SK-N-SH (cell line): ENCODE measurements around the gene OXGR1.

Experiments
- POLR2AphosphoS5 ChIP-seq: IDR thresholded peaks from 2 replicates; pipeline ENCODE4 v1.6.1; 2012; ENCODE audit warnings: low read depth, low read length
- RAD21 ChIP-seq: IDR thresholded peaks from 2 replicates; pipeline ENCODE4 v1.6.1; 2012; ENCODE audit warnings: mild to moderate bottlenecking, low read length
- TAF1 ChIP-seq: IDR thresholded peaks from 2 replicates; pipeline ENCODE4 v1.6.1; 2012; ENCODE audit warnings: low read depth, mild to moderate bottlenecking, low read length, moderate library complexity, borderline replicate concordance
- TEAD4 ChIP-seq: IDR thresholded peaks from 2 replicates; pipeline ENCODE4 v1.4.0; 2012; ENCODE audit warnings: mild to moderate bottlenecking, borderline replicate concordance; ENCODE audit not compliant: insufficient read depth
- TF ChIP-seq, protein P1 (sequence below): fragments of 200-600 bp; sonication (generic); IDR thresholded peaks from 2 replicates; pipeline ENCODE4 v1.6.1; 2017; ENCODE audit warnings: antibody characterized with exemption, mild to moderate bottlenecking, moderate library complexity
- TF ChIP-seq, protein P2 (sequence below): IDR thresholded peaks from 2 replicates; pipeline ENCODE4 v1.4.0; 2012; ENCODE audit warnings: low read depth, borderline replicate concordance

DNA sequence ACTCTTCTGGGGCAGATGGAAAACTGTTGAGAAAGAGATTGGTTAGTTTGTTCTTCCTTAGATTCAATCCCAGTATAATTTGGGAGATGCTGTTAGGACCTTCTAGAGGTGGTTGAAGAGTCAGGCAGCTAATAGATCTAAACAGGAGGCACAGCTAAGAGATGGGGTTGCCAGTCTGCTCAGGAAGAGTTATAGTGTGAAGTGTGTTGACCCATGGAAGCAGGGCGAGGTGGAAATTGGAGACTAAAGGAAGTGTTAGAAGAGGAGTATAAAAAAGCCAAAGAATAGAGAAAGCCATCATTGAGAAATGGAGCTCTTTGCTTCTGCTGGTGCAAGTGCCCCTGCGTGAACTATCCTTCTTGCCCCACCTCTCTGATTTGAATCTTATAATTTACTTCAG, 3.8 kb upstream of the OXGR1 start:
- TF ChIP-seq RAD21 (no peak), POLR2AphosphoS5 (no peak), TAF1 (no peak), TEAD4 (no peak)
- TF ChIP-seq, protein P1, sequence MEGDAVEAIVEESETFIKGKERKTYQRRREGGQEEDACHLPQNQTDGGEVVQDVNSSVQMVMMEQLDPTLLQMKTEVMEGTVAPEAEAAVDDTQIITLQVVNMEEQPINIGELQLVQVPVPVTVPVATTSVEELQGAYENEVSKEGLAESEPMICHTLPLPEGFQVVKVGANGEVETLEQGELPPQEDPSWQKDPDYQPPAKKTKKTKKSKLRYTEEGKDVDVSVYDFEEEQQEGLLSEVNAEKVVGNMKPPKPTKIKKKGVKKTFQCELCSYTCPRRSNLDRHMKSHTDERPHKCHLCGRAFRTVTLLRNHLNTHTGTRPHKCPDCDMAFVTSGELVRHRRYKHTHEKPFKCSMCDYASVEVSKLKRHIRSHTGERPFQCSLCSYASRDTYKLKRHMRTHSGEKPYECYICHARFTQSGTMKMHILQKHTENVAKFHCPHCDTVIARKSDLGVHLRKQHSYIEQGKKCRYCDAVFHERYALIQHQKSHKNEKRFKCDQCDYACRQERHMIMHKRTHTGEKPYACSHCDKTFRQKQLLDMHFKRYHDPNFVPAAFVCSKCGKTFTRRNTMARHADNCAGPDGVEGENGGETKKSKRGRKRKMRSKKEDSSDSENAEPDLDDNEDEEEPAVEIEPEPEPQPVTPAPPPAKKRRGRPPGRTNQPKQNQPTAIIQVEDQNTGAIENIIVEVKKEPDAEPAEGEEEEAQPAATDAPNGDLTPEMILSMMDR: no peak
- TF ChIP-seq, protein P2, sequence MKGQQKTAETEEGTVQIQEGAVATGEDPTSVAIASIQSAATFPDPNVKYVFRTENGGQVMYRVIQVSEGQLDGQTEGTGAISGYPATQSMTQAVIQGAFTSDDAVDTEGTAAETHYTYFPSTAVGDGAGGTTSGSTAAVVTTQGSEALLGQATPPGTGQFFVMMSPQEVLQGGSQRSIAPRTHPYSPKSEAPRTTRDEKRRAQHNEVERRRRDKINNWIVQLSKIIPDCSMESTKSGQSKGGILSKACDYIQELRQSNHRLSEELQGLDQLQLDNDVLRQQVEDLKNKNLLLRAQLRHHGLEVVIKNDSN: no peak
